Keratinocyte (primary cell): ENCODE results near the gene KRTAP5-8. TPM values are rescaled to one million over a fixed set of nuclear protein-coding genes. Genes with fewer than 3 reads are reported as not detected.
"Not testable (repeated sequence)": the region's sequence is repeated elsewhere in the genome, so short reads cannot be mapped to it uniquely, and the experiment has no call there.

ENCODE experiments used
- DNase-seq: peaks from one replicate; pipeline ENCODE4 v3.0.0-alpha.2; 2011; ENCODE audit warnings: low read depth, missing footprints, low spot score
- FAIRE-seq: peaks from 2 replicates; lab custom pipeline; 2011; peaks lifted over from hg19 to GRCh38; lab: Jason Lieb, UNC
- H2AFZ ChIP-seq: 2 replicates; pipeline ENCODE4 v1.6.0; 2012; ENCODE audit warnings: low read length, control low read depth, inconsistent platforms; ENCODE audit not compliant: control insufficient read depth
- H3K27ac ChIP-seq: 2 replicates; pipeline ENCODE4 v1.5.1; 2011; ENCODE audit warnings: low read length; ENCODE audit not compliant: control insufficient read depth, insufficient read depth
- H3K27me3 ChIP-seq: 3 replicates; pipeline ENCODE4 v1.6.0; 2011; ENCODE audit warnings: low read length; ENCODE audit not compliant: control insufficient read depth, insufficient read depth; ENCODE audit errors: extremely low read depth
- H3K36me3 ChIP-seq, 2 experiments: 2 replicates in 1 of 2; 3 replicates in 1 of 2; pipeline ENCODE4 v1.5.1; 2011; ENCODE audit warnings: low read length in 2 of 2, mild to moderate bottlenecking in 1 of 2; ENCODE audit not compliant: control insufficient read depth in 2 of 2, insufficient read depth in 2 of 2; ENCODE audit errors: extremely low read depth in 1 of 2
- H3K4me1 ChIP-seq: 3 replicates; pipeline ENCODE4 v1.5.1; 2011; ENCODE audit warnings: low read length; ENCODE audit not compliant: control insufficient read depth, insufficient read depth; ENCODE audit errors: extremely low read depth
- H3K4me2 ChIP-seq: 3 replicates; pipeline ENCODE4 v1.6.0; 2011; ENCODE audit warnings: low read depth, low read length; ENCODE audit not compliant: control insufficient read depth, insufficient read depth; ENCODE audit errors: extremely low read depth
- H3K4me3 ChIP-seq, 3 experiments: fragments of 200-600 bp in 1 of 3; sonication (generic) in 1 of 3; 2 replicates in 2 of 3; 3 replicates in 1 of 3; pipeline ENCODE4 v1.5.1; 2011 to 2016; ENCODE audit warnings: low read length in 3 of 3, mild to moderate bottlenecking in 3 of 3, control low read depth in 2 of 3, inconsistent platforms in 1 of 3, low read depth in 1 of 3, mixed read lengths in 1 of 3, mixed run types in 1 of 3, moderate library complexity in 1 of 3; ENCODE audit not compliant: control insufficient read depth in 2 of 3, insufficient read depth in 2 of 3; ENCODE audit errors: extremely low read depth in 1 of 3
- H3K79me2 ChIP-seq: 2 replicates; pipeline ENCODE4 v1.6.0; 2012; ENCODE audit warnings: low read length; ENCODE audit not compliant: control insufficient read depth, insufficient read depth
- H3K9ac ChIP-seq: 3 replicates; pipeline ENCODE4 v1.6.0; 2011; ENCODE audit warnings: low read length; ENCODE audit not compliant: control insufficient read depth, insufficient read depth; ENCODE audit errors: extremely low read depth
- H3K9me1 ChIP-seq: 3 replicates; pipeline ENCODE4 v1.6.0; 2011; ENCODE audit warnings: low read length; ENCODE audit not compliant: control insufficient read depth, insufficient read depth; ENCODE audit errors: extremely low read depth
- H3K9me3 ChIP-seq: 2 replicates; pipeline ENCODE4 v1.5.1; 2012; ENCODE audit warnings: low read depth, low read length; ENCODE audit not compliant: control insufficient read depth
- H4K20me1 ChIP-seq: 3 replicates; pipeline ENCODE4 v1.6.0; 2011; ENCODE audit warnings: low read length; ENCODE audit not compliant: control insufficient read depth, insufficient read depth; ENCODE audit errors: extremely low read depth
- CTCF ChIP-seq, 3 experiments: IDR thresholded peaks in 1 of 3; conservative IDR thresholded peaks in 1 of 3; optimal IDR thresholded peaks in 1 of 3; 2 replicates in 2 of 3; 3 replicates in 1 of 3; pipeline versions ENCODE3 to v1.5.1; 2011; ENCODE audit warnings: low read length in 3 of 3, mild to moderate bottlenecking in 3 of 3, moderate library complexity in 2 of 3, control low read depth in 1 of 3, inconsistent platforms in 1 of 3; ENCODE audit not compliant: insufficient read depth in 2 of 3; ENCODE audit errors: extremely low read depth in 1 of 3
- EZH2 ChIP-seq: IDR thresholded peaks from one replicate; pipeline ENCODE4 v1.6.1; 2012; ENCODE audit warnings: inconsistent platforms, mild to moderate bottlenecking, low read length, moderate library complexity
- dilution Hi-C: fragments of 300-500 bp; cut with MboI; formaldehyde crosslinking; loops from one replicate; pipeline ENCODE4 v1.7.0; 2020; ENCODE audit warnings: low sequenced_read_pairs; ENCODE audit not compliant: extremely low pct_ligation_motif_present
- polyA plus RNA-seq, 5 experiments: library from polyadenylated mRNA; depleted of rRNA in 3 of 5; stranded (reverse) in 3 of 5; stranded (forward) in 1 of 5; unstranded in 1 of 5; fragments of >200 nt; gene quantifications; 1 replicate in 1 of 5; 2 replicates in 3 of 5; 3 replicates in 1 of 5; pipeline versions ENCODE4 v1.2.1 to v1.2.3, GENCODE V29; 2011 to 2012; ENCODE audit warnings: missing spikeins in 2 of 5, low read depth in 1 of 5, low replicate concordance in 1 of 5

Gene KRTAP5-8
- polyA plus RNA-seq, 1 donor (not counting 4 experiments of a cell fraction or from before 2014, with no cell fraction given), result not detected

DNA sequence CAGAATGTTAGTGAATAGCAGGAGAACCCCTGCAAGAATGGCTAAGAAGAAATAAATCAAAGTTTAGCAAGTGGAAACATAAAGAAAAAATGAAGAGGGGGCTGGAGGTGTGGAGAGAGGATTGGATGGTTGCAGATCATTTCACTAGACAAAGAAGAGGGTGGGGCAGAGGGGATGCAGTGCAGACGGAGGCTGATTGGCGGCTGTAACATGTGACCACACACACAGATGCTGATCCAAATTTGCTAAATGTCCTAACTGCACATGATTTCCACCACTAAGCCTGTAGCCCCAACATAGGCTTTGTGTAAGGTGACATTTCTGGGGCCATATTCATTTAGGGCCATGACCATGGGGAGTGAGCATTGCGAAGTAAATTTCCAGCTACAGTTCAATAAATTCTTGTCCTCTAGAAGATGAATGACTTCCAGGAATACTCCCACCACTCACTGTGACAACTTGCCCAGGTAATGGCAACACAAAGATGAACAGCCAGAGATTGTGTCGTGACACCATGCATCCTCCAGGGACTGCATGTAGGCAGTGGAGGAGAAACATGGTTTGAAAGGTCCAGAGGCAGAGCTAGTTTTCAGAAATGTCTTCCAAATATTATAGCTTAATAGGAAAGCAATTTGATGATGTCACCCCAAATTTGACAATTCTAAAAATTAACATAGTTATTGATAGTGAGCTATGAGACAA lies 38.0 kb downstream of the KRTAP5-8 start:
- no peak for FAIRE-seq
- dilution Hi-C loops, result no loop called here
- H3K27me3 ChIP-seq, result no peaks in the 10 kb centered on the region

DNA sequence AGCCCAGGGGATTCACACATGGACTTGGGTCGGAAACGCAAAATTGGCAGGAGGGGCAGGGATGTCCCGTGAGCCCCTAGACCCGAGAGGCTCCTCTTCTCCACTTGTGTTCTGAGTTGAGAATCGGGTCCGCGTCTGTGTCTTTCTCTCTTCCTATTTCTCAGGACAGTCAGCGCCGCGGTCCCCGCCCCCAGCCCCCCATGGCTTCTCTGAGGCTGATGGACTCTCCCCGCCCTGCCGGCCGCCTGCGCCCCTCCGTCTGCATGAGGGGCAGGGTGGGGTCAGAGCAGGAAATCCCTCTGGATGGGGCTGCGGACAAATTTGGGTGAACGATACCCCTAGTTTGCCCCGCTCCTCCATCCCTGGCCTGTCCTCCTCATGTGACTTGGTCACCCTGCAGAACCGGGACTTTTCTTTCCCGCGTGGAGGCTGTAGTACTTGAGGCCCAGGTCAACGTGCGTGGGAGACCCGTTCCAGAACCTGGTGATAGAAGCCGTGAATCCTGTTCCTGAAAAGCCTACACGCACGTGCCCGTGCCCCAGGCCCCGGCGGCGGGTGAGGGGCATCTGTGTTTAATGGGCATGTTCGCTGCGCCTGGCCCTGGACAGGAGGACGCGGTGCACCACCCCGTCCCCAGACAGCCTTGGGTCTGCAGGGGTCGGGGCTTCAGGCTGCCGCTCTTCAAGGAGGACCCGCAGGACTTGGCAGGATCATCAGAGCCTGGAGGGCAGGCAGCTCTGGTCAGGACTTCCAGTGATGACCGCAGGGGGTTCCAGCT lies 39.1 kb downstream of the KRTAP5-8 start:
- H3K4me2 ChIP-seq, DNase-seq, H3K79me2 ChIP-seq, H3K27me3 ChIP-seq, H3K4me1 ChIP-seq, H3K4me3 ChIP-seq, H4K20me1 ChIP-seq, H3K9ac ChIP-seq, H3K36me3 ChIP-seq, H2AFZ ChIP-seq, dilution Hi-C loops, FAIRE-seq, H3K9me3 ChIP-seq, H3K27ac ChIP-seq, H3K9me1 ChIP-seq: not testable (repeated sequence)

More for the DNA sequence above, 38.0 kb downstream of the KRTAP5-8 start:
- Histone ChIP-seq H3K4me2 (no peak overlapping the region), H3K4me3 (no peak overlapping the region), H4K20me1 (no peaks in the 10 kb centered on the region), H3K36me3 (no peaks in the 10 kb centered on the region), H3K27ac (no peak overlapping the region), H3K9ac (no peak overlapping the region), H3K4me1 (no peaks in the 10 kb centered on the region), H3K9me1 (no peaks in the 10 kb centered on the region), H3K79me2 (no peaks in the 10 kb centered on the region), H2AFZ (no peak overlapping the region), H3K9me3 (no peaks in the 10 kb centered on the region)
- DNase-seq, result no peak
- TF ChIP-seq CTCF (optimal IDR thresholded peaks at IDR 0.05 in 1 of 3, IDR thresholded peaks at IDR 0.05 in 1 of 3, conservative IDR thresholded peaks at IDR 0.05 in 1 of 3; ENCODE audit: extremely low read depth in 1 of 3, insufficient read depth in 2 of 3, low read length in 3 of 3), result no peak
- no peak for TF ChIP-seq EZH2
